ENCODE measurements around the gene NCKAP5. TPM values are rescaled to one million over a fixed set of nuclear protein-coding genes. Genes with fewer than 3 reads are reported as not detected.

The NCKAP5 gene
- total RNA-seq, 3 donors from 2014 or later (not counting 1 experiment from before 2014, with no cell fraction given): 0.12 to 0.20 TPM; not detected in 1

DNA sequence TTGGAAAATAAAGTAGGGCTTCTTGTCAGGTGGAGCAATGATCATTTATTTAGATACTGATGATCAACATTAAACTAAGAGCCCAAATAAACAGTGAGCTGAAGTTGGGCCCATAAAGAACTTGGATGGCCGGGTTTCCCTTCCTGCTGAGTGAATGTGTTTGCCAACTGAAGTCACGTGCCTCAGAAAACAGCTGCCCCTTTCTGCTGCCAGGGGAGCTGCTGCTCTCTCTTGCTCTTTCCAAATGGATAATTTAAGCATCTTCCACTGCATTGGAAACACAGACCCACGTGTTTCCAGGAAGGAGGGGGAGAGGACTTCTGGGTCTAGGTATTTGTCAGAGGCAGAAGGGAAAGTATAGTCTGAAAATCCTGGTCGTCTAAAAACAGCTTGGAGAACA is 22.9 kb upstream of the NCKAP5 start:
- no peaks in the 10 kb centered on the region for H3K36me3 Mint-ChIP-seq
- Histone ChIP-seq H3K36me3 (ENCODE audit: control insufficient read depth, insufficient read depth, low read length) (no peaks in the 10 kb centered on the region), H3K4me1 (ENCODE audit: control insufficient read depth, insufficient read depth, low read length) (no peaks in the 10 kb centered on the region), H3K9me3 (ENCODE audit: control insufficient read depth, insufficient read depth, low read length) (no peaks in the 10 kb centered on the region), H3K27ac (ENCODE audit: low read length) (no peak overlapping the region), H3K4me3 (ENCODE audit: low read length) (no peak overlapping the region), H3K27me3 (ENCODE audit: control insufficient read depth, insufficient read depth, low read length) (no peaks in the 10 kb centered on the region)
- intact Hi-C loops (cut with micrococcal nuclease): no loop called here
- peaks cover 3 to 8% of the 10 kb centered on the region in 2 donors for H3K9me3 Mint-ChIP-seq
- no peak for DNase-seq
- TF ChIP-seq, protein P1, sequence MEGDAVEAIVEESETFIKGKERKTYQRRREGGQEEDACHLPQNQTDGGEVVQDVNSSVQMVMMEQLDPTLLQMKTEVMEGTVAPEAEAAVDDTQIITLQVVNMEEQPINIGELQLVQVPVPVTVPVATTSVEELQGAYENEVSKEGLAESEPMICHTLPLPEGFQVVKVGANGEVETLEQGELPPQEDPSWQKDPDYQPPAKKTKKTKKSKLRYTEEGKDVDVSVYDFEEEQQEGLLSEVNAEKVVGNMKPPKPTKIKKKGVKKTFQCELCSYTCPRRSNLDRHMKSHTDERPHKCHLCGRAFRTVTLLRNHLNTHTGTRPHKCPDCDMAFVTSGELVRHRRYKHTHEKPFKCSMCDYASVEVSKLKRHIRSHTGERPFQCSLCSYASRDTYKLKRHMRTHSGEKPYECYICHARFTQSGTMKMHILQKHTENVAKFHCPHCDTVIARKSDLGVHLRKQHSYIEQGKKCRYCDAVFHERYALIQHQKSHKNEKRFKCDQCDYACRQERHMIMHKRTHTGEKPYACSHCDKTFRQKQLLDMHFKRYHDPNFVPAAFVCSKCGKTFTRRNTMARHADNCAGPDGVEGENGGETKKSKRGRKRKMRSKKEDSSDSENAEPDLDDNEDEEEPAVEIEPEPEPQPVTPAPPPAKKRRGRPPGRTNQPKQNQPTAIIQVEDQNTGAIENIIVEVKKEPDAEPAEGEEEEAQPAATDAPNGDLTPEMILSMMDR (IDR thresholded peaks at IDR 0.05): no peak
- H3K27me3 Mint-ChIP-seq (ENCODE audit: low read depth in 2 of 2): peaks cover 0 to 3% of the 10 kb centered on the region in 2 donors
- WGBS (ENCODE audit: insufficient coverage): 34% methylated on average over 4 of the region's 4 CpGs
- ATAC-seq: no peak
- H3K4me3 Mint-ChIP-seq: no peak overlapping the region
- H3K27ac Mint-ChIP-seq: no peak overlapping the region
- H3K4me1 Mint-ChIP-seq: no peaks in the 10 kb centered on the region

DNA sequence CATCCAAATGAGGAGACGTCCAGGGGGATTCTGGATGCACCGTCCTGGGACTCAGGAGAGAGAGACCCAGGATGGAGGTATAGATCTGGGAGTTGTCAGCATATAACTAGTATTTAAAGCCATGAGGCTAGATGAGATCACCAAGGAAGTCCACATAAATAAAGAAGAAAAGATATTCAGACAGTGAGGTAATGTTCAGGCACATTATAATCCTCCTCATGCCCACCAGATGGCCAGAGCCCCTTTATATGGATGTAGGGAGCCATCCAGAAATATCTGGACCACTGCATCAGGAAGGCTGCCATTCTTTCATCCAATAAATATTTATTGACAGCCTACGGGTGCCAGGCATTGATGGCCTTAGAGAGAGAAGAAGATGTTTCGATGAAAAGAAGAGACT is 21.2 kb upstream of the NCKAP5 start:
- no peak for DNase-seq
- Histone ChIP-seq H3K27me3 (ENCODE audit: control insufficient read depth, insufficient read depth, low read length) (no peaks in the 10 kb centered on the region), H3K4me1 (ENCODE audit: control insufficient read depth, insufficient read depth, low read length) (no peaks in the 10 kb centered on the region), H3K27ac (ENCODE audit: low read length) (no peak overlapping the region), H3K9me3 (ENCODE audit: control insufficient read depth, insufficient read depth, low read length) (no peaks in the 10 kb centered on the region), H3K36me3 (ENCODE audit: control insufficient read depth, insufficient read depth, low read length) (no peaks in the 10 kb centered on the region), H3K4me3 (ENCODE audit: low read length) (no peak overlapping the region)
- Mint-ChIP-seq H3K9me3 (peaks cover 6 to 8% of the 10 kb centered on the region in 2 donors), H3K4me3 (no peak overlapping the region), H3K4me1 (no peaks in the 10 kb centered on the region), H3K27me3 (ENCODE audit: low read depth in 2 of 2) (peaks cover 0 to 3% of the 10 kb centered on the region in 2 donors), H3K27ac (no peak overlapping the region), H3K36me3 (no peaks in the 10 kb centered on the region)
- intact Hi-C loops (cut with micrococcal nuclease): no loop called here
- TF ChIP-seq, protein P1 (IDR thresholded peaks at IDR 0.05): no peak
- 60% methylated on average over 3 of the region's 4 CpGs for WGBS (ENCODE audit: insufficient coverage)
- no peak for ATAC-seq

DNA sequence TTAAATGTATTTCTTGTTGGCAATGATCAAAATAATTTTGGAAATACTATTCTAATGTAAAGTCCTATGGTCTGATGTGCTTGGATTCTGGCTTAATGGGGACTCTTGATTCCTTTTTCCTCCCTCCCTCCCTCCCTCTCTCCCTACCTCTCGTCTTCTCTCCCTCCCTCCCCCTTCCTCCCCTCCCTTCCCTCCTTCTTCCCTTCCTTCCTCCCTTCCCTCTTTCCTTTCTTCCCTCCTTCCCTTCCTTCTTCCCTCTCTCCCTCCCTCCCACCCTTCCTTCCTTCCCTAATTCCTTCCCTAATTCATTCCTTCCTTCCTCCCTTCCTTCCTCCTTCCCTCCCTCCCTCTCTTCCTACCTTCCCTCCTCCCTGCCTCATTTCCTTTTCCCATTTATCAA is 19.9 kb upstream of the NCKAP5 start:
- TF ChIP-seq, protein P1 (IDR thresholded peaks at IDR 0.05): no peak
- WGBS (ENCODE audit: insufficient coverage): 50% methylated on average over 1 of the region's 1 CpG
- DNase-seq (no peak), ATAC-seq (no peak)
- H3K9me3 ChIP-seq (ENCODE audit: control insufficient read depth, insufficient read depth, low read length): no peaks in the 10 kb centered on the region
- no peaks in the 10 kb centered on the region for H3K27me3 ChIP-seq (ENCODE audit: control insufficient read depth, insufficient read depth, low read length)
- no peaks in the 10 kb centered on the region for H3K4me1 ChIP-seq (ENCODE audit: control insufficient read depth, insufficient read depth, low read length)
- H3K27ac ChIP-seq (ENCODE audit: low read length): no peak overlapping the region
- H3K36me3 ChIP-seq (ENCODE audit: control insufficient read depth, insufficient read depth, low read length): no peaks in the 10 kb centered on the region
- intact Hi-C loops (cut with micrococcal nuclease): no loop called here
- Mint-ChIP-seq H3K27ac (no peak overlapping the region), H3K4me3 (no peak overlapping the region), H3K27me3 (ENCODE audit: low read depth in 2 of 2) (no peaks in the 10 kb centered on the region), H3K4me1 (no peaks in the 10 kb centered on the region), H3K36me3 (no peaks in the 10 kb centered on the region), H3K9me3 (peaks cover 6% of the 10 kb centered on the region in 2 donors)
- no peak overlapping the region for H3K4me3 ChIP-seq (ENCODE audit: low read length)

DNA sequence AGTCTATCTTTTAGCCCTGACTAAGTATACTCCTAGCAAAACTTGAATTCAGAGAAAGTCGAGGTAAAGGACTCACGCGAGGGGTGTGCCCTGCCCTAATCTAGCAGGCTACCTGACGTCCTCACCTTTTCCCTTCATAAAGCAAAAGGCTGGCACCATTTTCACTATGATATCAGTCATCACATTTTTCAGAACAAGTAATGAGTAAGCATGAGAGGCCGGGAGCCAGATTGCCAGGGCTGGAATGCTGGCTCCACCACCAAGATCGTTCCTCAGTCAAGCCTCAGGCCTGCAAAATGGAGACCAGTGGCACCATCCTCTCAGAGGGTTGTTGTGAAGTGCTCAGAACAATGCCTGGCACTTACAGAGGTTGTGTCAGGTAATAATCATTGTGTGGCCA is 18.7 kb upstream of the NCKAP5 start:
- no peaks in the 10 kb centered on the region for H3K4me1 Mint-ChIP-seq
- Histone ChIP-seq H3K9me3 (ENCODE audit: control insufficient read depth, insufficient read depth, low read length) (no peaks in the 10 kb centered on the region), H3K27me3 (ENCODE audit: control insufficient read depth, insufficient read depth, low read length) (no peaks in the 10 kb centered on the region), H3K36me3 (ENCODE audit: control insufficient read depth, insufficient read depth, low read length) (no peaks in the 10 kb centered on the region), H3K27ac (ENCODE audit: low read length) (no peak overlapping the region), H3K4me1 (ENCODE audit: control insufficient read depth, insufficient read depth, low read length) (no peaks in the 10 kb centered on the region), H3K4me3 (ENCODE audit: low read length) (no peak overlapping the region)
- H3K36me3 Mint-ChIP-seq: no peaks in the 10 kb centered on the region
- ATAC-seq (no peak), DNase-seq (no peak)
- 82% methylated on average over 6 of the region's 6 CpGs for WGBS (ENCODE audit: insufficient coverage)
- intact Hi-C loops (cut with micrococcal nuclease): no loop called here
- TF ChIP-seq, protein P1 (IDR thresholded peaks at IDR 0.05): no peak
- peaks cover 6% of the 10 kb centered on the region in 2 donors for H3K9me3 Mint-ChIP-seq
- H3K27ac Mint-ChIP-seq: no peak overlapping the region
- no peak overlapping the region for H3K4me3 Mint-ChIP-seq
- H3K27me3 Mint-ChIP-seq (ENCODE audit: low read depth in 2 of 2): no peaks in the 10 kb centered on the region
